Measurements from ENCODE around the gene CDK5RAP2. TPM values are rescaled to one million over a fixed set of nuclear protein-coding genes. Genes with fewer than 3 reads are reported as not detected.

Gene CDK5RAP2
- total and polyA plus RNA-seq, 10 of the 15 experiments (the other 5 are each of a cell fraction or from before 2014, with no cell fraction given) = 16.2 to 53.5 (median 34.5) TPM

- TF ChIP-seq RBBP5 (conservative IDR thresholded peaks at IDR 0.05) (no peak), JUNB (IDR thresholded peaks at IDR 0.05) (no peak), BCL11A (IDR thresholded peaks at IDR 0.05; ENCODE audit: low read depth, low read length) (no peak)
- no TSS peak for BruUV-seq (replicated peaks)
- Histone ChIP-seq H2AFZ (ENCODE audit: control insufficient read depth, low read depth, low read length) (no peak overlapping the region), H3K27me3 (replicated peaks in 1 of 2; ENCODE audit: control insufficient read depth in 2 of 2, insufficient read depth in 2 of 2, low read length in 1 of 2) (no peaks in the 10 kb centered on the region), H3K4me2 (ENCODE audit: control insufficient read depth, insufficient read depth) (no peak overlapping the region), H4K20me1 (ENCODE audit: control insufficient read depth, insufficient read depth) (no peaks in the 10 kb centered on the region), H3K27ac (ENCODE audit: control insufficient read depth, insufficient read depth) (no peak overlapping the region), H3K9me3 (replicated peaks; ENCODE audit: control insufficient read depth, insufficient read depth, low read length) (no peaks in the 10 kb centered on the region), H3K36me3 (ENCODE audit: control insufficient read depth in 2 of 2, insufficient read depth in 2 of 2, low read length in 1 of 2) (peaks cover 2 to 30% of the 10 kb centered on the region in 2 experiments), H3K4me3 (no peak overlapping the region), H3K4me1 (ENCODE audit: control insufficient read depth, insufficient read depth, low read length) (no peaks in the 10 kb centered on the region), H3K9ac (ENCODE audit: control insufficient read depth, insufficient read depth, low read length) (no peak overlapping the region), H3K79me2 (ENCODE audit: control insufficient read depth, insufficient read depth, low read length) (no peaks in the 10 kb centered on the region)
- 93% methylated on average over 3 of the region's 3 CpGs for WGBS (ENCODE audit: insufficient coverage, insufficient replicate concordance, low lambda C conversion rate, missing lambda C conversion rate)
- ChIA-PET SMC1A (ENCODE audit: uncharacterized antibody, unreplicated experiment) (interaction anchor here (1.1 kb wide), 1 partner anchor 16 kb away, joined by 3 read pairs; no protein-coding TSS in a partner anchor), RAD21 (ENCODE audit: unreplicated experiment) (no interaction called here), POLR2A (no interaction called here), CTCF (interaction anchor here (1.2 kb wide), 1 partner anchor 18 kb away, joined by 3 read pairs; no protein-coding TSS in a partner anchor)
- intact Hi-C loops (cut with micrococcal nuclease; ENCODE audit: unreplicated experiment) = no loop called here
- DNase-seq (ENCODE audit: low read depth, low spot score) = no peak
- no peak for ATAC-seq
- in situ Hi-C loops (cut with MboI) = loop anchor here (5.0 kb wide), 1 partner anchor 50 kb away; no protein-coding TSS in a partner anchor
- FAIRE-seq = no peak
Measured at GRCh38 chr9:120421977-120422376, 158.0 kb downstream of the CDK5RAP2 start.

- ATAC-seq = no peak
- in situ Hi-C loops (cut with MboI) (no loop called here), intact Hi-C loops (cut with micrococcal nuclease; ENCODE audit: unreplicated experiment) (no loop called here)
- CTCF ChIA-PET = no interaction called here
- WGBS (ENCODE audit: insufficient coverage, insufficient replicate concordance, low lambda C conversion rate, missing lambda C conversion rate) = 76% methylated on average over 4 of the region's 4 CpGs
- no peak overlapping the region for H3K27ac ChIP-seq (ENCODE audit: control insufficient read depth, insufficient read depth)
- no peaks in the 10 kb centered on the region for H4K20me1 ChIP-seq (ENCODE audit: control insufficient read depth, insufficient read depth)
- no peaks in the 10 kb centered on the region for H3K9me3 ChIP-seq (replicated peaks; ENCODE audit: control insufficient read depth, insufficient read depth, low read length)
- no peak overlapping the region for H3K4me3 ChIP-seq
- RAD21 ChIA-PET (ENCODE audit: unreplicated experiment) = no interaction called here
- no peaks in the 10 kb centered on the region for H3K27me3 ChIP-seq (replicated peaks in 1 of 2; ENCODE audit: control insufficient read depth in 2 of 2, insufficient read depth in 2 of 2, low read length in 1 of 2)
- DNase-seq (ENCODE audit: low read depth, low spot score) = no peak
- POLR2A ChIA-PET = no interaction called here
- no peak overlapping the region for H2AFZ ChIP-seq (ENCODE audit: control insufficient read depth, low read depth, low read length)
- peaks cover 1 to 28% of the 10 kb centered on the region in 2 experiments for H3K36me3 ChIP-seq (ENCODE audit: control insufficient read depth in 2 of 2, insufficient read depth in 2 of 2, low read length in 1 of 2)
- no peaks in the 10 kb centered on the region for H3K4me1 ChIP-seq (ENCODE audit: control insufficient read depth, insufficient read depth, low read length)
- H3K79me2 ChIP-seq (ENCODE audit: control insufficient read depth, insufficient read depth, low read length) = no peaks in the 10 kb centered on the region
- no TSS peak for BruUV-seq (replicated peaks)
- FAIRE-seq = no peak
- H3K9ac ChIP-seq (ENCODE audit: control insufficient read depth, insufficient read depth, low read length) = no peak overlapping the region
- H3K4me2 ChIP-seq (ENCODE audit: control insufficient read depth, insufficient read depth) = no peak overlapping the region
- SMC1A ChIA-PET (ENCODE audit: uncharacterized antibody, unreplicated experiment) = interaction anchor here (0.6 kb wide), 1 partner anchor 60 kb away, joined by 4 read pairs; no protein-coding TSS in a partner anchor
- TF ChIP-seq IRF5 (IDR thresholded peaks at IDR 0.05; ENCODE audit: borderline replicate concordance) = no peak
- TF ChIP-seq PKNOX1 (IDR thresholded peaks at IDR 0.05) = no peak
- TF ChIP-seq ZNF592 (IDR thresholded peaks at IDR 0.05) = no peak
- TF ChIP-seq SUZ12 (IDR thresholded peaks at IDR 0.05; ENCODE audit: unreplicated experiment) = no peak
- TF ChIP-seq SMAD1 (IDR thresholded peaks at IDR 0.05; ENCODE audit: low read depth, partially characterized antibody) = no peak
- TF ChIP-seq DPF2 (IDR thresholded peaks at IDR 0.05) = no peak
- TF ChIP-seq ASH2L (IDR thresholded peaks at IDR 0.05; ENCODE audit: borderline replicate concordance, low read depth) = no peak
- TF ChIP-seq SREBF2 (IDR thresholded peaks at IDR 0.05; ENCODE audit: low read length) = no peak
Measured at GRCh38 chr9:120418315-120418714, 161.7 kb downstream of the CDK5RAP2 start.
